GM15510 (cell line): ENCODE results near the gene PRDX2.

Experiments used
- POLR2A ChIP-seq: IDR thresholded peaks from 3 replicates; pipeline ENCODE4 v1.6.1; 2011; ENCODE audit warnings: borderline replicate concordance; ENCODE audit not compliant: insufficient read length; ENCODE audit errors: extremely low read depth

The PRDX2 gene

GRCh38 chr19:12754465-12755196 is 47.0 kb downstream of the PRDX2 start:
- no peak for TF ChIP-seq POLR2A

GRCh38 chr19:12752056-12752781 is 49.4 kb downstream of the PRDX2 start:
- TF ChIP-seq POLR2A = no peak

GRCh38 chr19:12751635-12752034 is 50.0 kb downstream of the PRDX2 start, which contains the start of gene BEST2:
BEST2 (plus strand) TSS chr19:12751791; CDS start chr19:12752593, 802 bp downstream.
- TF ChIP-seq POLR2A = no peak

- TF ChIP-seq POLR2A = no peak
Observed at GRCh38 chr19:12750851-12751250, 50.7 kb downstream of the PRDX2 start.

GRCh38 chr19:12749938-12750521 is 51.6 kb downstream of the PRDX2 start:
- no peak for TF ChIP-seq POLR2A

- no peak for TF ChIP-seq POLR2A
Observed at GRCh38 chr19:12748489-12748888, 53.1 kb downstream of the PRDX2 start.
